Fibroblast of mammary gland (primary cell): ENCODE results near the gene HIPK2.
"Not testable (repeated sequence)": the region's sequence is repeated elsewhere in the genome, so short reads cannot be mapped to it uniquely, and the experiment has no call there.

Experiments used
- DNase-seq: peaks from one replicate; pipeline ENCODE4 v3.0.0-alpha.2; 2010; ENCODE audit warnings: low read depth
- H3K4me3 ChIP-seq: 2 replicates; pipeline ENCODE4 v1.5.1; 2011; ENCODE audit warnings: low read depth, mild to moderate bottlenecking, low read length, moderate library complexity; ENCODE audit not compliant: control insufficient read depth
- TF ChIP-seq, protein P1 (sequence below): conservative IDR thresholded peaks from 2 replicates; pipeline ENCODE4 v1.5.1; 2011; ENCODE audit warnings: low read depth, low read length, inconsistent platforms; ENCODE audit not compliant: control insufficient read depth, insufficient read depth

The HIPK2 gene

DNA sequence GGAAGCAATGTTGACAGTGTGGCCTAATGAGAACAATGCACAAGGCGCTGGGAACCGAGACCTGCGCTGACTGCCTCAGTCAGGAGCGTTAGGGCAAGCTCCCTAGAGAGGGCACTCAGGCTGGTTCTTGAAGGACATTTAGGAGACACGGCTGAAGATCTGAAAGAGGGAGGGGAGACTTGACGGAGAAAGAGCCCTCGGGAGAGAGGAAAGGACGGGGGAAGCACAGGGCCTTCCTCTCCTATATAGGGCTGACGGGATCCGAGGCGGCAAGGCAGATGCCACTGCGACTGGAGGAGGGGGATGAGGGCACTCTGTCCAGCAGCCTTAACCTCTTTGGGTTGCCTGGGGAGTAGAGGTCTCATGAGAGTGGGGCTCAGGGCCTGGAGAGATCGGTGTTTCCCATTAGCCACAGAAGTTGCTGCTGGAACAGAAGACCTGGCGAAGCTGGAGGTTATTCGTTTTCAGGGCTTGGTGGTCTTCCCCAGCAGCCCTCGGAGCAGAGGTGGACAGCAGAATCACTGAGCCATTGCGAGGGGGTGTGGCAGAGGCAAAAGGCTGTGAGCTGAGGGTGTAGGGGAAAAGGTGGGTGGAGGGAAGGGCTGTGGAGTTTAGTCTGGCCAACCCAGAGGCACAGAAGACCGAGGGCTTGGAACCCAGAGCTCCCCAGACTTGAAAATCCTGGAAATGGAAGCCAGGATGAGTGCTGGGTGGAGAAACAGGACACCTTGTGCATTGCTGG lies 218.3 kb downstream of the HIPK2 start:
- no peak for DNase-seq
- TF ChIP-seq, protein P1, sequence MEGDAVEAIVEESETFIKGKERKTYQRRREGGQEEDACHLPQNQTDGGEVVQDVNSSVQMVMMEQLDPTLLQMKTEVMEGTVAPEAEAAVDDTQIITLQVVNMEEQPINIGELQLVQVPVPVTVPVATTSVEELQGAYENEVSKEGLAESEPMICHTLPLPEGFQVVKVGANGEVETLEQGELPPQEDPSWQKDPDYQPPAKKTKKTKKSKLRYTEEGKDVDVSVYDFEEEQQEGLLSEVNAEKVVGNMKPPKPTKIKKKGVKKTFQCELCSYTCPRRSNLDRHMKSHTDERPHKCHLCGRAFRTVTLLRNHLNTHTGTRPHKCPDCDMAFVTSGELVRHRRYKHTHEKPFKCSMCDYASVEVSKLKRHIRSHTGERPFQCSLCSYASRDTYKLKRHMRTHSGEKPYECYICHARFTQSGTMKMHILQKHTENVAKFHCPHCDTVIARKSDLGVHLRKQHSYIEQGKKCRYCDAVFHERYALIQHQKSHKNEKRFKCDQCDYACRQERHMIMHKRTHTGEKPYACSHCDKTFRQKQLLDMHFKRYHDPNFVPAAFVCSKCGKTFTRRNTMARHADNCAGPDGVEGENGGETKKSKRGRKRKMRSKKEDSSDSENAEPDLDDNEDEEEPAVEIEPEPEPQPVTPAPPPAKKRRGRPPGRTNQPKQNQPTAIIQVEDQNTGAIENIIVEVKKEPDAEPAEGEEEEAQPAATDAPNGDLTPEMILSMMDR, result no peak
- H3K4me3 ChIP-seq, result no peak overlapping the region

DNA sequence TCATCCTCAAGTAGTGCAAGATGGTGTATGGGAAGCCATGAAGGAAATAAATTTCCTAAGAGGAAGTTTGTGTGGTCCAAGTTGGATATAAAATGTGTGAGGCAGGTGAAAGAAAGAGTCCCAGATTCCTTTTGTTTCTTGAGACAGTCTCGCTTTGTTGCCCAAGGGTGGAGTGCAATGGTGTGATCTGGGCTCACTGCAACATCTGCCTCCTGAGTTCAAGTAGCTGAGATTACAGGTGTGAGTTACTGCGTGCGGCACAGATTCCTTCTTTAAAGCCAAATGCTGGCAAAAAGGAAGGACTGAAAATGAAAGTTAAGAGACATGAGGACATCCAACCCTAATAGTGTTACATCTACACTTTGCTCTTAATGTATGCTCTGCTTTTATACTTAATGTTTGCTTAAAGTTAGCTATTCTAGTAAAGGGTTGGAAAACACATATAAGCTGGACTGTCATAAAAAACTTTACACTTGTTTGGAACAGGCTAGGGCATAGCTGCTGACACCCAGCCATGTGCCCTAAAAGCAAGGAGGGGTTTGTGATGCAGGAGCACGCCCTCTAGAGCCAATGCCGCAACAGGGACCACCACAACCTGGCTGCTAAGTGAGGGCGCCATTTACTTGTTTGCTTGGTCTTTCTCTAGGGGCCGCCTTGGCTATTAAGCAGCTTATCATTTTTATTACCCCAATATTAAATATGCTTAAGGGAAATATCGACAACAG lies 219.8 kb downstream of the HIPK2 start:
- TF ChIP-seq, protein P1, result no peak

DNA sequence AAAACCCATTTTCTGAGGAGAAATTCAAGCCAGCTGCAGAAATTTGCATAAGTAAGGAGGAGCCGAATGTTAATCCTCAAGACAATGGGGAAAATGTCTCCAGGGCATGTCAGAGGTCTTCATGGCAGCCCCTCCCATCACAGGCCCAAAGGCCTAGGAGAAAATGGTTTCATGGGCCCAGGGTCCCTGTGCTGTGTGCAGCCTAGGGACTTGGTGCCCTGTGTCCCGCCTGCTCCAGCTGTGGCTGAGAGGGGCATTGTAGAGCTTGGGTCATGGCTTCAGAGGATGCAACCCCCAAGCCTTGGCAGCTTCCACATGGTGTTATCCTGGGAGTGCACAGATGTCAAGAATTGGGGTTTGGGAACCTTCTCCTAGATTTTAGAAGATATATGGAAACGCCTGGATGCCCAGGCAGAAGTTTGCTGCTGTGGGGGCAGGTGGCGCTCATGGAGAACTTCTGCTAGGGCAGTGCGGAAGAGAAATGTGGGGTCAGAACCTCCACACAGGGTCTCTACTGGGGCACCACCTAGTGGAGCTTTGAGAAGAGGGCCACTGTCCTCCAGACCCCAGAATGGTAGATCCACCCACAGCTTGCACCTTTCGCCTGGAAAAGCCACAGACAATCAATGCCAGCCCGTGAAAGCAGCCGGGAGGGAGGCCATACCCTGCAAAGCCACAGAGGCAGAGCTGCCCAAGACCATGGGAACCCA lies 223.7 kb downstream of the HIPK2 start:
- H3K4me3 ChIP-seq, DNase-seq: not testable (repeated sequence)

More for the DNA sequence above, 219.8 kb downstream of the HIPK2 start:
- H3K4me3 ChIP-seq, result no peak overlapping the region
- no peak for DNase-seq

DNA sequence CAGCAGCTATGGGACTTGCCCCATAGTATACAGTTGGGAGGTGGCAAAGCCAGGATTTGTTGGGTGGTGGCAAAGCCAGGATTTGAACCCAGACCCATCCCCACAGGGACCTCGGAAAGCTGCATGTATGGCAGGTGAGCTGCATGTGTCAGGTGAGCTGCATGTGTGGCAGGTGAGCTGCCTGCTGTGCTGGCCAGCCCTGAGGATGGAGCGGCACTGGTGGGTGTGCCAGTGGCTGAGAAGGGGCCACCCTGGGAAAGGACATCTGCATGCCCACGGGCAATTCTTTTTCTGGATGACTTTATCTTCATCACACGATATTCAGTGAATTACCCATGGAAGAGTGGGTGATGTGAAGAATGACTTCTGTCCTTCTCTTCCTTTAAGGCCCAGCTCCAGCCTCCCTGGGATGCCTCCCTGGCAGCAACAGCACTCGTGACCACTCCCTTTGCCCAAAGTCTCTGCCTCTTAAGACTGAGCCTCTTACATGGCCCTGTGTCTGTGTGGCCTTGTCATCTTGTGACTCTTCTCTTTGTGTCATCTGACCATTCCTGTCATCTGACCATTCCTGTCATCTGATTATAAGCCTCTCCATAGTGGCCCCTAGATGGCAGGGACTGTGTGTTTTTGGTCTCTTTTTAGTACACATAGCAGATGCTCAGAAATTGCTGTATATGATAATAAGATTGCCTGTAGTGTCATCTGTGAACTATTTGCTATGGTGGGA lies 229.3 kb downstream of the HIPK2 start:
- H3K4me3 ChIP-seq, result no peak overlapping the region
- DNase-seq, result no peak
- TF ChIP-seq, protein P1, result no peak

DNA sequence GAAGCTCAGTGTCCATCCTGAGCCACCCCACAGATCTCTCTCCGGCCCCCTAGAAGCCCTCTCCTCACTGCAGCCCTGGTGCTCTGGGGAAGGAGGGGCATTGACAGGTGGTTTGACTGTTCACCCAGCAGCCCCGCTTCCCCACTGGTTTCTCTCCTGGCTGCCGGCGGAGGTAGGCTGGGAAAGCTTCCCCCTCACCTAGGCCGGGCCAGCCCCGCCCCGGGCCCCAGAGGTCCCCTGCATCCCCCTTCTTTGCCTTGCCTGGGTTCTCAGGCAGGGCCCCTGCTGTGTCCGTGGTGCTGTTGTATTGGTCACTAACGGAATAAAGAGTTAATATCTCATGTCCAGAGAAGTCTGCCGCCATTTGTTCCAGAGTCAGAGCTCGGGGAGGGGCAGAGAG lies 233.2 kb downstream of the HIPK2 start:
- TF ChIP-seq, protein P1, result no peak

DNA sequence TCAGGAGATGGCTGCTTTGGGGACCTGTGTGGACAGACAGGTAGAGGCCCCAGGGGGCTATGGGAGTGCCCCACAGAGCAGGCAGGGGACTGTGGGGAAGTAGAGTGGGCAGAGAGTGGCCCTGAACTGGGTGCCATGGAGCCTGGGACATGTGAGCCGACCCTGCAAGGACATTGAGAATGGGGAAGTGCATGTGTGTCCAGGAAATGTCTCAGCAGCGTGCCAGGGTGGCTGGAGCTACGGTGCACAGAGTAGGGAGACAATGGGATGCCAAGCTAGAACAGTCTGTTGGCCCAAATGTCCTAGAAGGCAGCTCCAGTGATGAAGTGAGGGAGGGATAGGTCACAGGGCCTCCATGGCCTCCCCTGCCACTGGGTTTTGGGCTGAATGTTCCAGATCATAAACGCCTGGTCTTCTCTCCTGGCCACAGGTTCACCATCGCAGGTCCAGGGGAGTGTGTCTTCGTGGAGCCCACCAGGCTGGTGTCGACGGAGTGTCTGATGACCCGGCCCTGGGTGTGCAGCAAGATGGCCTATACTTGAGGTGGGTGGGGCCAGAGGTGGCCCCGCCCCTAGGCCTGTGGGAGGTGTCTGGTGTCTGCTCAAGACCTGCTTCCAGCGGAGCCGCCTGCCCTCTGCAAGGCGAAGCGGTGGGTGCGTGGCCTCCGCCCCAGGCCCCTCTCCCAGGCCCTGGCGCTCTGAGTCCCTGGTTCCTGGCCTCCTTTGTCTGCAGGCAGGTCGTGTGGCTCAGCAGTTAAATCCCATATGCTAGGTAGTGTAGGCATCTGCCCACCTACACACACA lies 233.8 kb downstream of the HIPK2 start:
- DNase-seq, result no peak
- H3K4me3 ChIP-seq, result no peak overlapping the region
- TF ChIP-seq, protein P1, result no peak

More for the DNA sequence above, 233.2 kb downstream of the HIPK2 start:
- H3K4me3 ChIP-seq, result no peak overlapping the region
- DNase-seq, result no peak
